A549 (cell line): ENCODE data around the gene RHO. TPM values are rescaled to one million over a fixed set of nuclear protein-coding genes. Genes with fewer than 3 reads are reported as not detected.

Experiments used
- ATAC-seq, 2 experiments: fragments of 200-7000 bp in 1 of 2; fragments of >200 bp in 1 of 2; cut with Nextera tagmentation in 1 of 2; cut with Tn5 transposase in 1 of 2; 3 replicates each; pipeline versions ENCODE4 v1.8.0 to v1.9.1; 2018 to 2020; ENCODE audit warnings: mild to moderate bottlenecking in 1 of 2, moderate library complexity in 1 of 2
- CTCF ChIA-PET: fragments of 300-600 bp; sonication (Branson Sonifier 250); formaldehyde crosslinking; extraction: SDS; loops from one replicate; lab custom pipeline; 2021; ENCODE audit warnings: antibody characterized with exemption, inconsistent platforms; lab: Yijun Ruan, JAX
- POLR2A ChIA-PET: fragments of 350-600 bp; formaldehyde crosslinking; extraction: SDS; loops from one replicate; lab custom pipeline; 2021; ENCODE audit warnings: antibody characterized with exemption, inconsistent platforms; lab: Yijun Ruan, JAX
- DNase-seq, 2 experiments: peaks; one replicate each; pipeline versions ENCODE4 v3.0.0 to v3.0.0-alpha.2; 2011 to 2016; ENCODE audit warnings: low read depth in 1 of 2, low spot score in 1 of 2
- FAIRE-seq: peaks from 2 replicates; lab custom pipeline; 2011; peaks lifted over from hg19 to GRCh38; lab: Jason Lieb, UNC
- H3K27ac ChIP-seq, 2 experiments: fragments of >200 bp; sonication (Bioruptor Twin); formaldehyde crosslinking; 3 replicates each; pipeline ENCODE4 v1.5.1; 2016 to 2017
- H3K4me1 ChIP-seq: fragments of >200 bp; sonication (Bioruptor Twin); formaldehyde crosslinking; 3 replicates; pipeline ENCODE4 v1.6.1; 2016
- H3K4me2 ChIP-seq: fragments of >200 bp; sonication (Bioruptor Twin); formaldehyde crosslinking; 3 replicates; pipeline ENCODE4 v1.6.1; 2016
- H3K4me3 ChIP-seq: fragments of >200 bp; sonication (Bioruptor Twin); formaldehyde crosslinking; 3 replicates; pipeline ENCODE4 v1.5.1; 2016
- H3K9me3 ChIP-seq: fragments of >200 bp; sonication (Bioruptor Twin); formaldehyde crosslinking; 3 replicates; pipeline ENCODE4 v1.6.1; 2016
- CBX8 ChIP-seq: fragments of 200-600 bp; sonication (generic); IDR thresholded peaks from 2 replicates; pipeline ENCODE4 v1.6.1; 2016
- CHD2 ChIP-seq: fragments of 150-350 bp; IDR thresholded peaks from 2 replicates; pipeline ENCODE4 v1.6.1; 2014; ENCODE audit warnings: low read length; ENCODE audit not compliant: partially characterized antibody
- EHF ChIP-seq: fragments of 250-450 bp; sonication (Bioruptor Pico); IDR thresholded peaks from 2 replicates; pipeline ENCODE4 v1.5.0; 2020; ENCODE audit warnings: mild to moderate bottlenecking
- EHMT2 ChIP-seq: fragments of 200-600 bp; sonication (generic); IDR thresholded peaks from 2 replicates; pipeline ENCODE4 v1.6.1; 2016; ENCODE audit warnings: antibody characterized with exemption, low read depth, mild to moderate bottlenecking, moderate library complexity
- HEYL ChIP-seq: fragments of 250-450 bp; sonication (Bioruptor Pico); IDR thresholded peaks from 2 replicates; pipeline ENCODE4 v1.8.0; 2021; ENCODE audit warnings: mild to moderate bottlenecking, moderate library complexity
- HOXB13 ChIP-seq: fragments of 250-450 bp; sonication (Bioruptor Pico); IDR thresholded peaks from 2 replicates; pipeline ENCODE4 v1.5.0; 2020; ENCODE audit warnings: low read depth, mild to moderate bottlenecking, moderate library complexity
- HOXB5 ChIP-seq: fragments of 250-450 bp; sonication (Bioruptor Pico); IDR thresholded peaks from 2 replicates; pipeline ENCODE4 v1.5.0; 2020; ENCODE audit warnings: mild to moderate bottlenecking, moderate library complexity
- NR3C1 ChIP-seq: fragments of >200 bp; sonication (Bioruptor Twin); formaldehyde crosslinking; IDR thresholded peaks from 3 replicates; pipeline ENCODE4 v1.6.1; 2017
- PHF8 ChIP-seq: fragments of 200-600 bp; sonication (generic); IDR thresholded peaks from 2 replicates; pipeline ENCODE4 v1.6.1; 2016; ENCODE audit warnings: low read depth, mild to moderate bottlenecking, antibody characterized with exemption, moderate library complexity, borderline replicate concordance
- RAD21 ChIP-seq, 2 experiments: fragments of >200 bp in 1 of 2; sonication (Bioruptor Twin) in 1 of 2; formaldehyde crosslinking in 1 of 2; IDR thresholded peaks in 1 of 2; conservative IDR thresholded peaks in 1 of 2; 2 replicates in 1 of 2; 3 replicates in 1 of 2; pipeline ENCODE4 v1.6.1; 2012 to 2018; ENCODE audit warnings: inconsistent platforms in 1 of 2
- RARB ChIP-seq: fragments of 250-450 bp; sonication (Bioruptor Pico); IDR thresholded peaks from 2 replicates; pipeline ENCODE4 v1.8.0; 2021; ENCODE audit warnings: mild to moderate bottlenecking, moderate library complexity
- RCOR1 ChIP-seq: fragments of 150-350 bp; IDR thresholded peaks from 2 replicates; pipeline ENCODE4 v1.6.1; 2014; ENCODE audit warnings: antibody characterized with exemption, low read length, low read depth
- RFX5 ChIP-seq: fragments of 450-650 bp; IDR thresholded peaks from 2 replicates; pipeline ENCODE4 v1.7.1; 2014; ENCODE audit warnings: antibody characterized with exemption, mild to moderate bottlenecking, moderate library complexity
- RNF2 ChIP-seq: fragments of 200-600 bp; sonication (generic); IDR thresholded peaks from 2 replicates; pipeline ENCODE4 v1.6.1; 2016; ENCODE audit warnings: low read depth, mild to moderate bottlenecking, antibody characterized with exemption, moderate library complexity, borderline replicate concordance
- WGBS: methylation state at CpG from one replicate; pipeline ENCODE4 v1.1.6; 2017; ENCODE audit errors: missing lambda C conversion rate; 5-methylcytosine and 5-hydroxymethylcytosine counted together
- polyA plus RNA-seq, 4 experiments: library from polyadenylated mRNA; depleted of rRNA in 3 of 4; stranded (reverse); fragments of >200 nt; fragmentation: RNase III in 1 of 4; extraction: RNeasy Plus Mini Kit Qiagen cat#74134 plus additional on column Dnase treatment in 1 of 4; gene quantifications; 2 replicates in 3 of 4; 3 replicates in 1 of 4; pipeline ENCODE4 v1.2.3, GENCODE V29; 2011 to 2017
- TF ChIP-seq, protein P1 (sequence below): fragments of >200 bp; sonication (Bioruptor Twin); formaldehyde crosslinking; IDR thresholded peaks from 2 replicates; pipeline ENCODE4 v1.6.1; 2016
- TF ChIP-seq, protein P2 (sequence below): IDR thresholded peaks from 2 replicates; pipeline ENCODE4 v1.6.1; 2012; ENCODE audit warnings: low read depth, borderline replicate concordance
- TF ChIP-seq, protein P3 (sequence below): fragments of 200-600 bp; sonication (generic); IDR thresholded peaks from 2 replicates; pipeline ENCODE4 v1.6.1; 2016; ENCODE audit warnings: antibody characterized with exemption, mild to moderate bottlenecking, moderate library complexity
- TF ChIP-seq, protein P4 (sequence below): fragments of >200 bp; sonication (Bioruptor Twin); formaldehyde crosslinking; IDR thresholded peaks from 3 replicates; pipeline ENCODE4 v1.6.1; 2016
- TF ChIP-seq, protein P5 (sequence below): fragments of 250-450 bp; sonication (Bioruptor Pico); IDR thresholded peaks from 2 replicates; pipeline ENCODE4 v1.5.0; 2021; ENCODE audit warnings: mild to moderate bottlenecking, moderate library complexity, borderline replicate concordance
- TF ChIP-seq, protein P6 (sequence below): fragments of >200 bp; sonication (Bioruptor Twin); formaldehyde crosslinking; IDR thresholded peaks from 3 replicates; pipeline ENCODE4 v1.5.1; 2016

RHO gene
- polyA plus RNA-seq, 2 of the 4 experiments (the other 2 are of a cell fraction) = 0.04 TPM; not detected in 1

DNA sequence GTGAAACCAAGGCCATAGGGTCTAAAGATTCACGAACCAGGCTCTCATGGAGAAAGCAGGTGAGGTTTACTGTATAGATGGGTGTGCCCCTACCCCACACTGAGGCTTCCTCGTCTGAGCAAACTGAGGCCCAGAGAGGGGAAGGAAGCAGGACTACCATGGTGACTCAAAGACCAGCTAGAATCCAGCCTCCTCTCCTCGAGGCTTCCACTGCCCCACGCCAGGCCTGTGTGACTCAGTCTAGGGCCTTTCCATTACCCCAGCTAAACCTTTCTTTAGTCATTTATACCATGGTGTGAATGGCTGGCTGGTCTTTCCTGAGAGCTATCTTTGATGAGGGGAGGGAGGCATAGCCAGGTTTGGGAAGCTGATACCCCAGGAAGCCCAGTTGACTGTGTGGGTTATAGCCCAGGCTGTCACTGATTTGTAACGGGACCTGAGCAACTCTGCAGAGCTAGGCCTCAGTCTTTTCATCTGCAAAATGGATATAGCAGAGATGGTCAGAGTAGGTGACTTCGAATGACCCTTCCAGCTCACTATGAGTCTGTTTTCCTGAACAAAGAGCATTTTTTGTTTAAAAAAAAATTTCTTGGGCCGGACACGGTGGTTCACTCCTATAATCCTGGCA is 3.0 kb upstream of the RHO start:
- 71% methylated on average over 8 of the region's 8 CpGs for WGBS
- no peak overlapping the region for H3K4me3 ChIP-seq
- H3K27ac ChIP-seq = no peak overlapping the region
- ATAC-seq = no peak
- no peak for FAIRE-seq
- POLR2A ChIA-PET = no interaction called here
- no peaks in the 10 kb centered on the region for H3K9me3 ChIP-seq
- TF ChIP-seq RFX5 (no peak), RARB (no peak), RAD21 (conservative IDR thresholded peaks at IDR 0.05 in 1 of 2, IDR thresholded peaks at IDR 0.05 in 1 of 2) (no peak), EHMT2 (no peak), EHF (CRISPR knock-in tag) (no peak), RCOR1 (no peak), HOXB5 (no peak), CBX8 (no peak), PHF8 (no peak), NR3C1 (no peak), HEYL (CRISPR knock-in tag) (no peak), RNF2 (no peak), CHD2 (no peak), HOXB13 (CRISPR knock-in tag) (no peak)
- TF ChIP-seq, protein P1, sequence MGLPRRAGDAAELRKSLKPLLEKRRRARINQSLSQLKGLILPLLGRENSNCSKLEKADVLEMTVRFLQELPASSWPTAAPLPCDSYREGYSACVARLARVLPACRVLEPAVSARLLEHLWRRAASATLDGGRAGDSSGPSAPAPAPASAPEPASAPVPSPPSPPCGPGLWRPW = no peak
- TF ChIP-seq, protein P2, sequence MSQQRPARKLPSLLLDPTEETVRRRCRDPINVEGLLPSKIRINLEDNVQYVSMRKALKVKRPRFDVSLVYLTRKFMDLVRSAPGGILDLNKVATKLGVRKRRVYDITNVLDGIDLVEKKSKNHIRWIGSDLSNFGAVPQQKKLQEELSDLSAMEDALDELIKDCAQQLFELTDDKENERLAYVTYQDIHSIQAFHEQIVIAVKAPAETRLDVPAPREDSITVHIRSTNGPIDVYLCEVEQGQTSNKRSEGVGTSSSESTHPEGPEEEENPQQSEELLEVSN = no peak
- TF ChIP-seq, protein P3, sequence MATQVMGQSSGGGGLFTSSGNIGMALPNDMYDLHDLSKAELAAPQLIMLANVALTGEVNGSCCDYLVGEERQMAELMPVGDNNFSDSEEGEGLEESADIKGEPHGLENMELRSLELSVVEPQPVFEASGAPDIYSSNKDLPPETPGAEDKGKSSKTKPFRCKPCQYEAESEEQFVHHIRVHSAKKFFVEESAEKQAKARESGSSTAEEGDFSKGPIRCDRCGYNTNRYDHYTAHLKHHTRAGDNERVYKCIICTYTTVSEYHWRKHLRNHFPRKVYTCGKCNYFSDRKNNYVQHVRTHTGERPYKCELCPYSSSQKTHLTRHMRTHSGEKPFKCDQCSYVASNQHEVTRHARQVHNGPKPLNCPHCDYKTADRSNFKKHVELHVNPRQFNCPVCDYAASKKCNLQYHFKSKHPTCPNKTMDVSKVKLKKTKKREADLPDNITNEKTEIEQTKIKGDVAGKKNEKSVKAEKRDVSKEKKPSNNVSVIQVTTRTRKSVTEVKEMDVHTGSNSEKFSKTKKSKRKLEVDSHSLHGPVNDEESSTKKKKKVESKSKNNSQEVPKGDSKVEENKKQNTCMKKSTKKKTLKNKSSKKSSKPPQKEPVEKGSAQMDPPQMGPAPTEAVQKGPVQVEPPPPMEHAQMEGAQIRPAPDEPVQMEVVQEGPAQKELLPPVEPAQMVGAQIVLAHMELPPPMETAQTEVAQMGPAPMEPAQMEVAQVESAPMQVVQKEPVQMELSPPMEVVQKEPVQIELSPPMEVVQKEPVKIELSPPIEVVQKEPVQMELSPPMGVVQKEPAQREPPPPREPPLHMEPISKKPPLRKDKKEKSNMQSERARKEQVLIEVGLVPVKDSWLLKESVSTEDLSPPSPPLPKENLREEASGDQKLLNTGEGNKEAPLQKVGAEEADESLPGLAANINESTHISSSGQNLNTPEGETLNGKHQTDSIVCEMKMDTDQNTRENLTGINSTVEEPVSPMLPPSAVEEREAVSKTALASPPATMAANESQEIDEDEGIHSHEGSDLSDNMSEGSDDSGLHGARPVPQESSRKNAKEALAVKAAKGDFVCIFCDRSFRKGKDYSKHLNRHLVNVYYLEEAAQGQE = no peak
- TF ChIP-seq, protein P4, sequence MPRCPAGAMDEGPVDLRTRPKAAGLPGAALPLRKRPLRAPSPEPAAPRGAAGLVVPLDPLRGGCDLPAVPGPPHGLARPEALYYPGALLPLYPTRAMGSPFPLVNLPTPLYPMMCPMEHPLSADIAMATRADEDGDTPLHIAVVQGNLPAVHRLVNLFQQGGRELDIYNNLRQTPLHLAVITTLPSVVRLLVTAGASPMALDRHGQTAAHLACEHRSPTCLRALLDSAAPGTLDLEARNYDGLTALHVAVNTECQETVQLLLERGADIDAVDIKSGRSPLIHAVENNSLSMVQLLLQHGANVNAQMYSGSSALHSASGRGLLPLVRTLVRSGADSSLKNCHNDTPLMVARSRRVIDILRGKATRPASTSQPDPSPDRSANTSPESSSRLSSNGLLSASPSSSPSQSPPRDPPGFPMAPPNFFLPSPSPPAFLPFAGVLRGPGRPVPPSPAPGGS = no peak
- TF ChIP-seq, protein P5, sequence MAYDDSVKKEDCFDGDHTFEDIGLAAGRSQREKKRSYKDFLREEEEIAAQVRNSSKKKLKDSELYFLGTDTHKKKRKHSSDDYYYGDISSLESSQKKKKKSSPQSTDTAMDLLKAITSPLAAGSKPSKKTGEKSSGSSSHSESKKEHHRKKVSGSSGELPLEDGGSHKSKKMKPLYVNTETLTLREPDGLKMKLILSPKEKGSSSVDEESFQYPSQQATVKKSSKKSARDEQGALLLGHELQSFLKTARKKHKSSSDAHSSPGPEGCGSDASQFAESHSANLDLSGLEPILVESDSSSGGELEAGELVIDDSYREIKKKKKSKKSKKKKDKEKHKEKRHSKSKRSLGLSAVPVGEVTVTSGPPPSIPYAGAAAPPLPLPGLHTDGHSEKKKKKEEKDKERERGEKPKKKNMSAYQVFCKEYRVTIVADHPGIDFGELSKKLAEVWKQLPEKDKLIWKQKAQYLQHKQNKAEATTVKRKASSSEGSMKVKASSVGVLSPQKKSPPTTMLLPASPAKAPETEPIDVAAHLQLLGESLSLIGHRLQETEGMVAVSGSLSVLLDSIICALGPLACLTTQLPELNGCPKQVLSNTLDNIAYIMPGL (CRISPR knock-in tag) = no peak
- TF ChIP-seq, protein P6, sequence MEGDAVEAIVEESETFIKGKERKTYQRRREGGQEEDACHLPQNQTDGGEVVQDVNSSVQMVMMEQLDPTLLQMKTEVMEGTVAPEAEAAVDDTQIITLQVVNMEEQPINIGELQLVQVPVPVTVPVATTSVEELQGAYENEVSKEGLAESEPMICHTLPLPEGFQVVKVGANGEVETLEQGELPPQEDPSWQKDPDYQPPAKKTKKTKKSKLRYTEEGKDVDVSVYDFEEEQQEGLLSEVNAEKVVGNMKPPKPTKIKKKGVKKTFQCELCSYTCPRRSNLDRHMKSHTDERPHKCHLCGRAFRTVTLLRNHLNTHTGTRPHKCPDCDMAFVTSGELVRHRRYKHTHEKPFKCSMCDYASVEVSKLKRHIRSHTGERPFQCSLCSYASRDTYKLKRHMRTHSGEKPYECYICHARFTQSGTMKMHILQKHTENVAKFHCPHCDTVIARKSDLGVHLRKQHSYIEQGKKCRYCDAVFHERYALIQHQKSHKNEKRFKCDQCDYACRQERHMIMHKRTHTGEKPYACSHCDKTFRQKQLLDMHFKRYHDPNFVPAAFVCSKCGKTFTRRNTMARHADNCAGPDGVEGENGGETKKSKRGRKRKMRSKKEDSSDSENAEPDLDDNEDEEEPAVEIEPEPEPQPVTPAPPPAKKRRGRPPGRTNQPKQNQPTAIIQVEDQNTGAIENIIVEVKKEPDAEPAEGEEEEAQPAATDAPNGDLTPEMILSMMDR = no peak
- CTCF ChIA-PET = interaction anchor here (1.3 kb wide), 1 partner anchor 9 kb away, joined by 5 read pairs; no protein-coding TSS in a partner anchor
- DNase-seq = no peak
- H3K4me2 ChIP-seq = no peak overlapping the region
- peaks cover 6% of the 10 kb centered on the region; the same call in 1 of the 3 replicates for H3K4me1 ChIP-seq
